Pancreas (tissue), 10 donors: ENCODE measurements around the gene FGFR4. TPM values are rescaled to one million over a fixed set of nuclear protein-coding genes. Genes with fewer than 3 reads are reported as not detected.
A peak's percentile ranks its signal among the peaks of the same experiment; 100 is the strongest.

Experiments
- ATAC-seq, 4 donors: fragments of 200-7000 bp; cut with Tn5 transposase; one replicate each; pipeline versions ENCODE4 v1.8.0 to v1.9.1; 2020; ENCODE audit warnings: mild to moderate bottlenecking in 4 of 4, moderate library complexity in 4 of 4
- DNase-seq, 6 donors: peaks; one replicate each; pipeline ENCODE4 v3.0.0-alpha.2; 2020
- FAIRE-seq: peaks from 2 replicates; lab custom pipeline; 2012; peaks lifted over from hg19 to GRCh38; lab: Jason Lieb, UNC
- H3K27ac ChIP-seq, 4 donors: fragments of 200-600 bp; sonication (generic); 1 replicate in 3 of 4; 2 replicates in 1 of 4; pipeline versions ENCODE4 v1.5.0 to v1.8.0; 2020
- H3K27me3 ChIP-seq, 4 donors: fragments of 200-600 bp; one replicate each; pipeline ENCODE4 v1.8.0; 2021
- H3K36me3 ChIP-seq, 3 donors: fragments of 200-600 bp; sonication (generic) in 1 of 3; one replicate each; pipeline versions ENCODE4 v1.5.0 to v1.8.0; 2020 to 2021
- H3K4me1 ChIP-seq, 3 donors: fragments of 200-600 bp; one replicate each; pipeline ENCODE4 v1.8.0; 2021
- H3K4me3 ChIP-seq, 4 donors: fragments of 200-600 bp; sonication (generic) in 2 of 4; one replicate each; pipeline versions ENCODE4 v1.5.0 to v1.8.0; 2020 to 2021
- H3K9me3 ChIP-seq, 4 donors: fragments of 200-600 bp; one replicate each; pipeline ENCODE4 v1.8.0; 2021
- WGBS, 2 donors: extraction: QIAGEN DNeasy Blood & Tissue Kit; methylation state at CpG; one replicate each; pipeline ENCODE4 v1.1.7; 2013; 5-methylcytosine and 5-hydroxymethylcytosine counted together
- intact Hi-C, 3 donors: fragments of 100-400 bp; cut with DNase I; formaldehyde crosslinking; loops; one replicate each; pipeline versions ENCODE4 v1.11.1 to v1.14.2; 2022
- polyA plus RNA-seq, 2 donors: library from polyadenylated mRNA; stranded (reverse); fragments of 200-250 nt; gene quantifications; one replicate each; pipeline ENCODE4 v1.2.3, GENCODE V29; 2013
- total RNA-seq, 6 donors: library from RNA; stranded (reverse); fragmentation: NEBNext Ultra II Directional in 4 of 6; extraction: Animal tissue kit (Norgen Biotek cat#: 25700) in 4 of 6; gene quantifications; one replicate each; pipeline versions ENCODE4 v1.2.1 to v1.2.4, GENCODE V29; 2021 to 2023
- TF ChIP-seq, protein P1 (sequence below), 4 donors: fragments of 200-600 bp; sonication (generic) in 3 of 4; IDR thresholded peaks; one replicate each; pipeline versions ENCODE4 v1.5.0 to v1.8.0; 2021; ENCODE audit warnings: antibody characterized with exemption in 4 of 4
- donor health status: healthy with polysubstance abuse.
- donor health status: DM: no; HTN: no; CAD: no; lungs with moderate emphysema.
- donor health status: DM: no; HTN: no; CAD: no.
- donor health status: control.
- donor health status: control.
- donor health status: Bipolar disorder and iron deficiency.
- donor health status: DM: yes; HTN: yes; CAD: no.
- donor health status: DM: no; HTN: no; CAD: no.
- donor health status: DM: no; HTN: no; CAD: no.
- donor health status: DM: yes; HTN: yes; CAD: no.

The FGFR4 gene
- total and polyA plus RNA-seq, 8 donors = 23.5 to 105 (median 32.7) TPM

DNA sequence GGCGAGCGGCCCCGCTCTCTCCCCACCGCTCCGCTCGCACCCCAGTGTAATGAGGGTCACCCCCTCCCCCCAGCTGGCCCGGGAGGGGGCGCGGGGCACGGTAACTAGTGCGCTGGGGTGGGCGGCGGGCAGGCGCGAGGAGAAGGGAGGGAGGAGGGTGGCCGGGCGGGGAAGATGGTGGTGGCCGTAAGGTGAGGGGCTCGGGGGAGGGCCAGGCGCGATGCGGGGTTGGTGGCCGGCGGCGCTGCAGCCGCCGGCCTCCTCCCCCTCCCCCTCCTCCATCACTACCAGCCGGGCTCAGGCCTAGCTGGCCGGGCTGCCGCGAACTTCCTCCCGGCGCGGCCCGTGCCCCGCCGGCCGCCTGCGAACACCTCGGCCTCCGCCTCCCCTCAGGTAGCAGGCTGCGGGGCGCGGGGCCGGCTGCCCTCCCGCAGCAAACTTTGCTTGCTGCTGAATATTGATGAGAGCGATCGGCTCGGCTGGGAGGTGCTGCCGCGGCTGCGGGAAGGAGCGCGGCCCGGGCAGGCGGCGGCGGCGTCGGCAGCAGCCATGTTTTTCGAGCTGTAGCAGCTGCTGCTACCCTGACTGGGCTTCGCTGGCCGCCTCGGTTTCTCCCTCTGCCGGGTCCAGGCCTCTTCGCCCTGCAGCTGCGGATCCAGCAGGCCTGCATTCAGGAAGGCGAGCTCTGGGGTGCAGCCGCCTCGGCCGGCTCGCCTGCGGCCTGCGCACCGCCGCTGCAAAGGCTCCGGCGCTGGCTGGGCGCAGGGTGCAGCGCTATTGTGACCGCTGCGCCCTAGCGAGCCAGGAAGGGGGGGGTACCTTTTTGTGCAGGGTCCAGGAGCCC, 47.4 kb downstream of the FGFR4 start:
- peak; percentile 63 to 75 (median 74) for ATAC-seq
- peak overlapping the region; percentile 44 to 88 (median 76) for H3K27ac ChIP-seq
- FAIRE-seq = no peak
- TF ChIP-seq, protein P1, sequence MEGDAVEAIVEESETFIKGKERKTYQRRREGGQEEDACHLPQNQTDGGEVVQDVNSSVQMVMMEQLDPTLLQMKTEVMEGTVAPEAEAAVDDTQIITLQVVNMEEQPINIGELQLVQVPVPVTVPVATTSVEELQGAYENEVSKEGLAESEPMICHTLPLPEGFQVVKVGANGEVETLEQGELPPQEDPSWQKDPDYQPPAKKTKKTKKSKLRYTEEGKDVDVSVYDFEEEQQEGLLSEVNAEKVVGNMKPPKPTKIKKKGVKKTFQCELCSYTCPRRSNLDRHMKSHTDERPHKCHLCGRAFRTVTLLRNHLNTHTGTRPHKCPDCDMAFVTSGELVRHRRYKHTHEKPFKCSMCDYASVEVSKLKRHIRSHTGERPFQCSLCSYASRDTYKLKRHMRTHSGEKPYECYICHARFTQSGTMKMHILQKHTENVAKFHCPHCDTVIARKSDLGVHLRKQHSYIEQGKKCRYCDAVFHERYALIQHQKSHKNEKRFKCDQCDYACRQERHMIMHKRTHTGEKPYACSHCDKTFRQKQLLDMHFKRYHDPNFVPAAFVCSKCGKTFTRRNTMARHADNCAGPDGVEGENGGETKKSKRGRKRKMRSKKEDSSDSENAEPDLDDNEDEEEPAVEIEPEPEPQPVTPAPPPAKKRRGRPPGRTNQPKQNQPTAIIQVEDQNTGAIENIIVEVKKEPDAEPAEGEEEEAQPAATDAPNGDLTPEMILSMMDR (IDR thresholded peaks at IDR 0.05) = no peak
- H3K36me3 ChIP-seq = peaks cover 0 to 8% (median 0%) of the 10 kb centered on the region in 3 donors
- 1% methylated on average over 53 to 80 of the region's 83 CpGs for WGBS, 2 donors
- H3K4me3 ChIP-seq = peak overlapping the region; percentile 56 to 92 (median 60)
- no peaks in the 10 kb centered on the region for H3K9me3 ChIP-seq
- intact Hi-C loops = loop anchor here in 1 of 3 donors (10.0 kb wide), 1 partner anchor 161 kb away; no protein-coding TSS in a partner anchor
- peaks cover 20 to 32% (median 31%) of the 10 kb centered on the region in 3 donors for H3K4me1 ChIP-seq
- no peaks in the 10 kb centered on the region for H3K27me3 ChIP-seq
- DNase-seq = peak; percentile 46 to 85 (median 62)

DNA sequence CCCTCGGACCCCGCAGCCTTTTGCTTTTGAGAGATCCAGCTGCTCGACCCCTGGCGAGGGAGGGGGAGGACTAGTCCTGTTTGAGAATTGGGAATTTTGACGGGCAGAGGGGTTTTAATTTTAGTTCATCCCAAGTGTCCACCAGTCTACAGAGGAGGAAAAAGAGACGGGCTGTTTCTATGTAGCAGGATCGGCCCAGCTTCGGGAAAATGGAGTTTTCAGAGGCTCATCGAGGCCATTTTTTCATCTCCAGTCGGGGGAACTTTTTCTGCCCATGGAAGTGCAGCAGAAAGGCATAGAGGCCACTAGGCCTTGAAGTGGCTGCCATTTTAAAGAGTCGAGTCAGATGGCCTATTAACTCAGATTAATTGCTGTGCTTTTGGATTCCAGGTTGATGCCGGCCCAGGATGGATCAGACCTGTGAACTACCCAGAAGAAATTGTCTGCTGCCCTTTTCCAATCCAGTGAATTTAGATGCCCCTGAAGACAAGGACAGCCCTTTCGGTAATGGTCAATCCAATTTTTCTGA, 48.0 kb downstream of the FGFR4 start:
- peak overlapping the region; percentile 44 to 88 (median 76) for H3K27ac ChIP-seq
- peaks cover 20 to 34% (median 32%) of the 10 kb centered on the region in 3 donors for H3K4me1 ChIP-seq
- peak overlapping the region; percentile 56 to 92 (median 60) for H3K4me3 ChIP-seq
- no peak for ATAC-seq
- WGBS, 2 donors = 13 to 16% methylated on average over 13 of the region's 13 CpGs
- H3K9me3 ChIP-seq = no peaks in the 10 kb centered on the region
- TF ChIP-seq, protein P1 (IDR thresholded peaks at IDR 0.05) = no peak
- FAIRE-seq = no peak
- DNase-seq = no peak
- H3K36me3 ChIP-seq = peaks cover 0 to 8% (median 0%) of the 10 kb centered on the region in 3 donors
- no peaks in the 10 kb centered on the region for H3K27me3 ChIP-seq
- intact Hi-C loops = loop anchor here in 1 of 3 donors (10.0 kb wide), 1 partner anchor 160 kb away; no protein-coding TSS in a partner anchor

DNA sequence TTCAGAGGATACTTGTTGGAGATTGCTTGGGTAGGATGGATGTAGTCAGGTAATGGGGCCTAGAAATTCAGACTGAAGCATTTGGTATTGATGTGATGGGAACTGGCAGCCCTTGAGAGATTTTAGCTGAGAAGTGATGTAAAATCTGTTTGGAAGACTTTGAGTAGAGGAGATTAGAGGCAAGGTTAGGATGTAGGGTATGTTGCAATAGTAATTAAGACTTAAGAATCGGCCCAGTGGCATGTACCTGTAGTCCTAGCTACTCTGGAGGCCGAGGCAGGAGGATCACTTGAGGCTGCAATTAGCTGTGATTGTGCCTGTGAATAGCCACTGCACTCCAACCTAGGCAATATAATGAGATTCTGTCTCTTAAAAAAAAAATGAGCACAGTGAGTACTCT, 53.6 kb downstream of the FGFR4 start:
- no peaks in the 10 kb centered on the region for H3K9me3 ChIP-seq
- H3K27ac ChIP-seq = no peak overlapping the region
- ATAC-seq (no peak), DNase-seq (no peak), FAIRE-seq (no peak)
- WGBS, 2 donors = 81 to 93% methylated on average over 2 of the region's 2 CpGs
- peaks cover 0 to 16% (median 3%) of the 10 kb centered on the region in 3 donors for H3K36me3 ChIP-seq
- TF ChIP-seq, protein P1 (IDR thresholded peaks at IDR 0.05) = no peak
- intact Hi-C loops = no loop called here
- H3K4me3 ChIP-seq = no peak overlapping the region
- H3K4me1 ChIP-seq = peaks cover 16 to 35% (median 25%) of the 10 kb centered on the region in 3 donors
- no peaks in the 10 kb centered on the region for H3K27me3 ChIP-seq

DNA sequence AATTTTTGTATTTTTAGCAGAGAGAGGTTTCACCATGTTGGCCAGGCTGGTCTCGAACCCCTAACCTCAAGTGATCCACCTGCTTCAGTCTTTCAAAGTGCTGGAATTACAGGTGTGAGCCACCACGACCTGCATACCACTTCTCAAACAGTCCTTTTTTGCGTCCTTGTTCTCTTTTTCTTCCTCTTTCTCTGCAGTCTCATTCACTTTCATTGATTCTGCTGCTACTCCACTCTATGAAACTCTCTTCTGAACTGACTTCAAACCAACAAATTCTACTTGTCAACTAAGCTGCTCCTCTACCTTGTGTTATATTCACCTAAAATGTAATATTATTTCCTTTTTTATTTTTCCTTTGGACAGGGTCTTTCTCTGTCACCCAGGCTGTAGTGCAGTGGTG, 54.8 kb downstream of the FGFR4 start:
- FAIRE-seq (no peak), DNase-seq (no peak), ATAC-seq (no peak)
- WGBS, 2 donors = 80 to 94% methylated on average over 3 of the region's 3 CpGs
- Histone ChIP-seq H3K27ac (no peak overlapping the region), H3K36me3 (peaks cover 0 to 12% (median 3%) of the 10 kb centered on the region in 3 donors), H3K4me3 (no peak overlapping the region), H3K9me3 (no peaks in the 10 kb centered on the region), H3K27me3 (no peaks in the 10 kb centered on the region), H3K4me1 (peaks cover 8 to 24% (median 13%) of the 10 kb centered on the region in 3 donors)
- intact Hi-C loops = no loop called here
- TF ChIP-seq, protein P1 (IDR thresholded peaks at IDR 0.05) = no peak
